UCSD-AML1 (cell line): Measurements from ENCODE around the gene WFDC12.

Experiments
- DNase-seq: peaks from one replicate; lab custom pipeline; 2025; ENCODE audit not compliant: unreplicated experiment; lab: John Stamatoyannopoulos, UW

Gene WFDC12

DNA sequence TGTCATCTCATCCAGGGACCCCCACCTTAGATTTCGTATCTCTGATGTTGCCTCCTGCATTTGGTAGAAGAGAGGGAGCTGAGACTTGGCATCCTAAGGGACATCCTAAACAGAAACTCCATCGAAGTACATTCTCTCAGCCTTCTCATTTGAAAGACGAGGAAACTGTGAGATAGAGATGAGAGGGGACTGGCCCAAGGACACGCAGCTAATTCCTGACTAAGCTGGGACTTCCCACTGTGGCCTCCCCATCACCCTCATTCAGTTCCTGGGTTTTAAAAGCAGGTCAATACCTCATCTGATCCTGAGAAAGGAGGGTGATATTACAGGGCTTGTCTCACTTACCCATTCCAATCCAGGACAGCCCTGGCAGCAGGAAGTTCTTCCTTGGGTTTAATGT is 8.4 kb downstream of the WFDC12 start:
- DNase-seq, result no peak

DNA sequence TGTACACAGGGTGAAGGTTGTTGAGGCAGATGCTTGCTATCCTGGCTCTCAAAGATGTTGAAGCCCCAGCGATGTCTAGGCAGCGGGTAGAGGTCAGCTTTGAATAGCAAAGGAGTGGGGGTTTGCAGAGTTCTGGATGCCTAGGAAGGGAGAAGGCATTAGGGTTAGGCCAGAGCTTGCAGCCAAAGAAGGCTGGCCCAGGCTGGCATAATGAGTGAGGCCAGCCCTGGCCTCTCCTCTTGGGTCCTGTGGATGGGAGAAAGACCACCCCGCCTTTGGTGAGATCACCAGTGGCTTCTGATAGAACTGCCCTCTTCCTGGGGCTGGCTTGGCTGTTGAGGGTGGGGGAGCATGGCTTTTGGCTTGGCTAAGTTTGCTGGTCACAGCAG is 8.9 kb downstream of the WFDC12 start:
- no peak for DNase-seq

DNA sequence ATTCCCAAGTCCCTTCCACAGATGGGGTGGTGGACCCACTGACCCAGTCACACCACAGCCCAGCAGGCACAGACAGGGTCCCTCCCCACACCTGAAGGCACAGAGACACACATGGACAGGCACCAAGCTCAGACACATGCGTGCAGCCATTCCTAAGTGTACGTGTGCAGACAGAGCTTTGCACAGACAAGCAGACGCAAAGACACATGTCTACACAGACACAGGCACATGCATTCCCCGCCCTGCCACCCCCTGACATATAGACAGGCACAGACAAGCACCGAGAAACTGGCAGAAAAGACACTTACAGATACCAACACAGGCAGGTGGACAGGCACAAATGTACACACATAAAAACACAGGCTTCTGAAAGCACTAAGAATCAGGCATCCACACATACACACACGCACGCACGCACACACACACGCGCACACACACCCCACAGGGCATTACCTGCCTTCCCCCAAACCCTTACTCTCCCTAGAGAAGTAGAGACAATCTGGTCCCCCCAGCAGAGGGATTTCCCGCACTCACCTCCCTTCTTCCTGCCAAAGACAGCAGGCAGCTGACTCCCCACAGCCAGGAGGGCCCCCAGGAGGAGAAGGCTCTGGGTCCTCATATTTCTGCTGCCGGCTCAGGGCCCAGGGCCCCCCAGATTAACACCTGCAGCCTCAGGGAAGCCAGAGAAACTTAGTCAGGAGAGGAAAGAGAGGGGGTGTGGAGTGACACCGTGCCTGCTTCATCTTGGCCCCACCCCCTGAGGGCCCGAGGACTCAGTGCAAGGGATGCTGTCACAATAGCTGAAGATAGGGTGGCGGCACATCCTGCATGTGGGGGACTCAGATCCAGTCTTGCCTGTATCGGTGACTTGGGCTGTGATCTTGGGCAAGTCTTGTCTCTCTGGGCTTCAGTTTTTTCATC is 9.5 kb downstream of the WFDC12 start, which contains the start of gene WFDC5:
Gene WFDC5, minus strand, starts transcription at position 710 of the 921 bp plus-strand sequence. Its CDS starts 91 bp downstream, at position 619.
- DNase-seq, result no peak

DNA sequence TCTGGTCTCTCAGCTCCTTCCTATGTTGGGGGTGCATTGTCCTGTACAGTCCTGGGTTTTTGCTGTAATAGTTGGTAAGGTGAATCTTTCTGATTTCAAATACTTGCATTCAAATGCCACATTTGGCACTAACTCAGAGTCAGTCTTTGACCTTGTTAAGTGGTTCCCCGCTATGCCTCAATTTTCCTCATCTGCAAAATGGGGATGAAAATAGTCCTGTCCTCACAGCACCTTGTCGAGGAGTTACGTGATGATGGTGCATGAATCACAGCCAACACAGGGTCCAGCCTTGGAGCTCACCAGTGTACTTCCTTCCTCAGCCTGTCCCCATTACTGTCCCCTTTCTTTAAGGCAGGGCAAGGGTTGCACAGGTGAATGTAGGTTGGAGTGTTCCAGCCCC is 10.4 kb downstream of the WFDC12 start:
- DNase-seq, result no peak

DNA sequence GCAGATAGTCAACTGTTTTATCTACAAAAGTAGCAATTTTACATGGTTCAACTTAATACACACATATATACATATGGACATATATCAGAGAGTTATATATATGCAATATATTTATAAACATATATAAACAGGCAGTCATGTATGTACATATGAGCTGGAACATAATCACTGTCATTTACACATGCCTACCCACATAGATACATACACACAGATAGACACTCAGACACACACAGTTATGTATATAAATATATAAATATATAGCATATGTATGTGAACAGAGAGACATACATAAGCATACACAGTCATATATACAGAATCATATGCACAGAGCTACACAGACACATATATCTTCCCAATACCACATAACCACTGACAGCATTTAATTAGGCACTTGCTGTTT is 11.5 kb downstream of the WFDC12 start:
- no peak for DNase-seq

DNA sequence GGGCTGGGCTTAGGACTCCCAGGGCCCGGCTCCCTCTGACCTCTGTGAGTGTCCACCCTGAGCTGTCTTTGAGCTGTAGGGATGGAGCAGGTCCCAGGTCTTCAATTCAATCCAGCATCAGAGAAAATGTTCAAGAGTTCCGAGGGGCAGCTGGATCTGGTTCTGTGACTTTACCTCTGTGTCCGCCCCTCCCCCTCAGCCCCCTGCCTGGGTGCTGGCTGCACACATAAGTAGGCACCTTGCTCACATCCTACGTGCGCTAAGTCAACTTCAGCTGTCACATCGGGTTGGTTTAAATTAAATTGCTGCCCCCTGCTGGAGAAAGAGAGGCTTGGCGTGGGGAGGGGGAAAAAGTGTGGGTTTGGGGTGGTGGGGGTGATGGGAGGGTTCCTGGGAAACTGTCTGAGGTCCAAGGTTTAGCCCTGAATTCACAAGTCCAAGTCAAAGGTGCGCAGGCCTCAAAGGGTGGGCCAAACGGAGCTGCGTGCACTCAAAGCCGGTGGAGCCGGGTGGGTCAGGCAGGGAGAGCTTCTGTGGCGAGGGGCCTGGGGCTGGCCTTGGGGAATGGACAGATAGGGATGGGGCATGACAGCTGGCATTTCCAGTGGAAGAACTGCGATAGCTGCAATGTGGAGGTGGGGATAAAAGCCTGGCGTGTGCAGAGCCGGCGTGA is 12.3 kb downstream of the WFDC12 start:
- DNase-seq, result no peak

DNA sequence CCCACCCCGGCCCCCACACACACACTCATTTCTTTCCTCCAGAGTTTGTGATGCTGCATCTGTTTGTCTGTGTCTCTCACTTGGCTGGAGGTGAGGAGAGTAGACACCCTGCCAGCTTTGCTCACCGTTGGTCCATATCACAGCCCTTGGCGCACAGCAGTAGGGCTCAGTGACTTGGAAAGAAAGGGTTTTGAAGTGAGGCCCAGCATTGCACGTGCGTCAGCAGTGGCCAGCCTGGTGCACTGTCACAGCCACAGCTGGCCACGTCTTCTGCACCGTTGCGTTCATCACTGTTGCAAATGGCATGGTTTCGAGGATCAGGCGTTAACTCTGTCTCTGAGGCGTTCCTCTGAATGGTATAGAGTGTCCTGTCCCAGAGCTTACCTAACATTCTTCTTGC is 13.0 kb downstream of the WFDC12 start:
- no peak for DNase-seq

DNA sequence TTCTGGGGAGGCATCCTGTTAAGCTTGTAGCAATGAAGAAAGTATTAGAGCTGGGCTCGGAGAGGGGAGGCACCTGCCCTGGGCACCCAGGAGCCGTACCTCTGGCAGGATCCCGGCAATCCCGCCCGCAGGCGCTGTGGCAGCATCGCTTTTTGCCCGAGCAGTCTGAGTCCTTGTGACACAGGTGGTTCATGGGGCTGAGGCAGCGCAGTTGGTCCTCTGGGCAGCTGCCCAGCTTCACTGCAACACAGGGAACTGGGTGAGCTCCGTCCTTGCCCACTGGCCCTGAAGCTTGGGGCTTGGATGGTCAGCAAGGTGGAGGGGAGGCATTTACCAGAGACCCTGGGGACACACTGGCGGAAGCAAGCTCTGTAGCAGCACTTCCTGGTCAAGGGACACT is 14.0 kb downstream of the WFDC12 start:
- DNase-seq, result no peak

DNA sequence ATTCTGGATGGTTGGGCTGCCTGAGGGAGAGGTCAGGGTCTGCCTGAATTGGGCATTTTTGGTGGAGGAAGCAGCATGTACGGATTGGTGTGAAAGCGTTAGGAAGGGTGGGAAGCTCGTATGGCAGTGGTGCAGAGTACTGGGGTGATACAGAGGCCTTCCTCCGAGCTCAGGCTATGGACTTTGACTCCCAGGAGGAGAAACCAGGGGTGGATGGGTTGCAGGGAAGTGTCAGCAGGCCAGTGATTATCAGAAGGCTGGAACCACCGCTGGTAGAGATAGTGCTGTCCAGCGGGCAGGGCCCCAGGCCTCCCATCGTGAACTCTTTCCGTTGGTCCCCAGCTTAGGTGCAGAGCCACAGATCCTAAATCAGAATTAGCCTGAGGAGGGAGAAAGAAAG is 14.6 kb downstream of the WFDC12 start:
- DNase-seq, result no peak

DNA sequence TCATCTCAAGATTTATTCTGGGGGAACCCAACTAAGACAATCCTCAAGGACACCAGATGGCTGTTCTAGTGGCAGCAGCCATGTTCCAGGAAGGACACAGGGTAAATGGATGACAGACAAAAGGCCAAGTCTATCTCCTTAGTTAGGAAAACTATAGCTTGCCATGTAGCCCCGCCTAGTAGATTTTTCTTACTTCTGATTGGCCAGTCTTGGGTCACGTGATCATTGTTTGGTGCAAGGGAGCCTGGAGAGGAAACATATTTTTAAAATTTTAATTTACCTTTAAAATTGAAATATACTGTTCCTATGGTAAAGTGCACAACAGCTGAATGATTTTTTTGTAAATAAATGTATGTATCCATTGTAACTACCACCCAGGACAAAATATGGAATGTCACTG is 18.9 kb downstream of the WFDC12 start:
- DNase-seq, result no peak

DNA sequence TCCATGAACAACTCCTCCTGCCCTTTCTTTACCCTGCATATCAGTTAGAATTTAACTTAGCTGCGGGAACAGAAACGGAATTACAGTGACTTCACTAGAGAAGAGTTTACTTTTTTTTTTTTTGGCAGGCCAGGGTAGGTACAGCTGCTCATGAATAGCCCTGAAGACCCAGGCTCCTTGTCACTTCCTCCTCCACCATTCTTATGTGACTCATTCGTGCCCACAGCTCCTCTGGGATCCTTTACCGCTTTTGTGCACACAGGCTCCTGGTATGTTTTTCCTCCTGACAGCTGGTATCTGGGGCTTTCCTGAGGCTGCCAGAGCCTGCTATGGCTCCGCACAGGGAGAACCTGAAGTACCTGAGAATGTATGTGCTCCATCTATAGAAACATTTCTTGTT is 19.5 kb downstream of the WFDC12 start:
- no peak for DNase-seq

DNA sequence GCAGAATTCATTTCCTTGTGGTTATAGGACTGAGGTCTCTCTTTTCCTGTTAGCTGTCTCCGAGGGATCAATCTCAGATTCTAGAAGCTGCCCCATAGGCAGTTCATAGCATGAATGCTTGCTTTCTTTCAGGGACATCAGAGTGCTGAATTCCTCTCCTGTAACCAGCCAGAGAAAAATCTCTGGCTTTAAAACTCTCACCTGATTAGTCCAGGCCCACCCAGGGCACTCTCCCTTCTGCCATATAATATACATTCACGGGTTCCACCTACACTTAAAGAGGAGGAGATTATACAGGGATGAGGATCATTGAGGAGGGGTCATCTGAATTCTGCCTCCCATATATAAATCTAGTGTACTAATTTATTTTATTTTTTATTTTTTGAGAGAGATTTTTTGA is 21.2 kb downstream of the WFDC12 start:
- no peak for DNase-seq

DNA sequence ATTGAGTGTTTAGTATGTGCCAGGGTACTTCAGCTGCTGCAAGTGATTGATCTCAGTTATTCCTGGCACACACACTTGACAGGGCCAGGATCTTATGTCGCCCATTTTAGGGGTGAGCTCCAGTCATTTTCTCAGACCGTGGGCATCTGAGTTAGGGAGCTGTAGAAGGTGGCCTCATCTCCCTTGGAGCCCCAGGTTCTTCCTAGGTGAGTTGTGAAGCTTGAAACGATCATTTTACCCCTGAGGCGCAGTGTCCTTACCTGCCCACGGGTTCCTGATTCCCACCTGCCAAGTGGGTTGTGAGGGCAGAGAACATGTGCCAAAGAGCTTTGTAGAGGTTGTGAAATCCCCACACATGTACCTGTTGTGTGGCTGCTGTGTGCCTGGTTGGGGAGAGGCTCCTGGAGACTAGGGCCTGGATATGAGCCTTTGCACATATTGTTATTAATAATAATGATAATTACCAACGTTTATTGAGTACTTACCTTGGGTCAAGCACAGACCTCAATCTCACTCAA is 22.9 kb downstream of the WFDC12 start:
- no peak for DNase-seq

DNA sequence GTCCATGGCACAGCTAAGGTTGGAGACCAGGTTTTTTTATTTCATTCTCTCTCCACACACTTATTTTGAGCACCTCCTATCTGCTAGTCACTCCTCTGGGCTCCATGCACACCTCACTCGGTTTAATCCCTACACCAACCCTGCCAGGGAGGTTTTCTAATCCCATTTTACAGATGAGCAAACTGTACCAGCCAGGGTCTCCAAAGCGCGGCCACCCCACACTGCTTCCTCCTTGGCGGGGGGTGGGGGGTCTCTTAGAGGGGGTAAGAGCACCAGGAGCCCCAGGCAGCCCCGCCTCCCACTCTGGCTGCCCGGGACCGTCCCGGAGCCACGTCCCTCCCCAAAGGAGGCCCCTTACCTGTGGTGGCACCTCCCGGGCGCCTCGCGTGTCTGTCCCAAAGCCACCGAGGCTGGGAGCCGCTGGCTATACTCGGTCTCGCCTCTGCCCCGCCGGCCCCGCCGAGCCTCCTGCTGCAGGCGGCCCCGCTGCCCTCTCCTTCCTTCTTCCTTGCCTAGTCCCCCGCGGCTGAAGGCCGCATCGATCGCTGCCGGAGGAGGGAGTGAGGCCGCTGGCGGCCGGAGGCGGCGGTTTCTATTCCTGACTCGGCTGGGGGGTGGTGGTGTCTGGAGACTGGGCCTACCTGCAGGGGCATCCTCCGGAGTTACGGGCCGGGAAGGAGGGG is 23.6 kb downstream of the WFDC12 start, which contains the start of gene KCNS1:
Gene KCNS1, minus strand, starts transcription at position 565 of the 683 bp plus-strand sequence. CDS start 1,891 bp downstream, outside the sequence.
- peak; percentile 59 for DNase-seq

DNA sequence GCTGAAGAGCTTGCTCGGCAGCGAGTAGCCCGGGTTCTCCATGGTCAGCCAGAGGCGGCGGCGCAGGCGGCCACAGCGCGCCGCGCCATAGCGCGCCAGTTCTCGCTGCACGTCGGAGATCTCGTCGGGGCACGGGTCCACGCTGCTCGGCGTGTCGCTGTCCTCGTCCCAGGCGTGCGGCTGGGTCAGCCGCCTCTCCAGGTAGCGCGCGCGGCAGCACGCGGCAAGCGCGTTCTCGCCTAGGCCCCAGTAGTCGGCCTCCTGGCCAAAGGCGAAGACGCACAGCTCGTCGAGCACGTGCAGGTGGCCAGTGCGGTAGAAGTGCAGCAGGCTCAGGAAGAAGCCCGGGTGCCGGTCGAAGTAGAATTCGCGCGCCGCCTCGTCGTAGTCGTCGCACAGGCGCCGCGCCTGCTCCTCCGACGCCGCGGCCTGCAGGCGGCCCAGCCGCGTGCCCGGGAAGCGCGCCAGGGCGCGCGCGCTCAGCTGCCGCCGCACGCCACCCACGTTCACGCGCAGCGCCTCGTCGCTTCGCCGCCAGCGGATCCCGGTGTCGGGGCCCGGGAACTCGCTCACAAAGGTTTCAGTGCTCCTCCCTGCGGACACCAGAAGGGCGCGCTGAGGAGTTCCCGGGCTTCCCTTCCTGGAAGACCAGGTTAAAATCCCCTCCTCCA is 26.0 kb downstream of the WFDC12 start:
- DNase-seq, result no peak

DNA sequence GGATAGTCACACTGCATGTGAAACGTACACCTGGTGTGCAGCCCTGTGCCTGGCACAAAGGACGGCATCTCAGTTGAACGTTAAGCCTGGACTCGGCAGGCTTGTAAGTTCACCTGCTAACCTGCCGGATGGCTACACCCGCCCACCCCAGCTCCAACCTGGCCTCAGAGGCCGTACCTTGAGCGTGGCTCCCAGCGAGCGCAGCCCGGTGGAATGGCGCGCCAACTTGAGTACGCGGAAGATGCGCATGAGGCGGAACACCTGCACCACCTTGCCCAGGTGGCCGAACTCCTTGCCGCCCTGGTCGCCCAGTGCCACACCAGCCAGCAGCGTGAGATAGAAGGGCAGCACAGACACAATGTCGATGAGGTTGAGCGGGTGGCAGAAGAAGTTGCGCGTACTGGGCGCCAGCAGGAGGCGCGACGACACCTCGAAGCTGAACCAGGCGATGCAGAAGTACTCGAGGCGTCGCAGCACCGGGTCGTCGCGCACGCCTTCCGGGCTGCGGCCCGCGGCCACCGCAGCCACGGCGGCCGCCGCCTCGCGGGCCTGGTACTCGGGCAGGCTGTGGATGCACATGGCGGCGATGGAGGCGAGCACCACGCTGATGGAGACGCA is 26.7 kb downstream of the WFDC12 start:
- no peak for DNase-seq

DNA sequence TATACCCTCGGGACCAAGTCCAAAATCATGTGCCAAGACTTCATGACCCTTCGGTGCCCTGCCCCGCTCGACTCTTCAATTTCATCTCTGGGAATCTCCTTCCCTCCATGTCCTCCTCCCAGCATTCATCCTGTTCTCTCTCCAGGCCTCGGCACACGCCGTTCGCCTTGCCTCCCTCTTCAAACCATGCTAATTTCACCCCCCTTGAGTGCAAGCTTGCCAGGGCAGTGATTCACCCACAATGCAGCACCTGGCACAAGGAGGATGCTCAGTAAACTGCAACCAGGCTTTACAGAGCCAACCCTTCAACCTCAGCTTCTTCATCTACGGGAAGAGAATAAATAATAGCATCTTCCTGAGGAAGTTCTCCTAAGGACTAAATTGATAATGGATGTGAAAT is 27.5 kb downstream of the WFDC12 start:
- no peak for DNase-seq

DNA sequence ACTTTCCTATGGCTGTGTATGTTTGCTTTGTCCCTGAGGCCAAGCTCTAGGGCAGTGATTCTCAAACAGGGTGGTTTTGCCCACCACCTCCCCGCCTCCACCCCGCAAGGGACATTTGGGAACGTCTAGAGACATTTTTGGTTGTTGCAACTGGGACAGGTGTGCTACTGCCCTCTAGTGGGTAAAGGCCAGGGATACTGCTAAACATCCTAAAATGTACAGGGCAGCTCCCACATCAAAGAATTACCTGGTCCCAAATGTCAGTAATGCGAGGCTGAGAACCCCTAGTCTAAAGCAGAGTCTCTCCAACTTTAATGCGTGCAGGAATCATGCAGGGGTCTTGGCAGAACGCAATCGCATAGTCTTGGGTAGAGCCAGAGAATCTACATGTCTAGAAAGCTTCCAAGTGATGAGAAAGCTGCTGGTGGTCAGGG is 28.4 kb downstream of the WFDC12 start:
- peak; percentile 32 for DNase-seq

DNA sequence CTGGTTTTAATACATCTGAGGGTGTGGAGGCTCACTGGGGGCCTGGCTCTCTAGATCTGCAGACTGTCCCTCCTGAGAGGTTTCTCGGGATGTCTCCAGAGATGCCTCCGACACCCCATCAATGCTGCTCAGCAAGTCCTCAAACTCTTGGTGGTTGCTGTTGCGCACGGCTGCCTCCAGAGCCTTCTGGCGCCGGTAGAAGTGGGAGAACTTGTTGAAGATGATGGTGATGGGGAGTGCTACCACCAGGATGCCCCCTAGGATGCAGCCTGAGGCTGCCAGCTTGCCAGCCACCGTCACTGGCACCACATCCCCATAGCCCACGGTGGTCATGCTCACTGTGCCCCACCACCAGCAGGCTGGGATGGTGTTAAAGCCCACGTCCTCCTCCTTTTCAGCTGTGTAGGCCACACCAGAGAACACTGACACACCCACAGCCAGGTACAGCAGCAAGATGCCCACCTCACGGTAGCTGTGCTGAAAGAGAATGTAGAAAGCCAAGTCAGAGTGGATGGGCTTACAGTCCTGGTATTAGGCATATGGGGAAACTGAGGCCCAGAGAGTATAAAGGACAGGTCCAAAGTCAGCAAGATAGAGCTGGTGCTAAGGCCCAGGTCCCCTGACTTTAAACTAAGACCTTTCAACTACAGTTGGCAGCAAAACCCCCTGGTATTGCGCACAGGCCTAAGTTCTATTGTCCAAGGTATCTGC is 29.2 kb downstream of the WFDC12 start:
- DNase-seq, result no peak

DNA sequence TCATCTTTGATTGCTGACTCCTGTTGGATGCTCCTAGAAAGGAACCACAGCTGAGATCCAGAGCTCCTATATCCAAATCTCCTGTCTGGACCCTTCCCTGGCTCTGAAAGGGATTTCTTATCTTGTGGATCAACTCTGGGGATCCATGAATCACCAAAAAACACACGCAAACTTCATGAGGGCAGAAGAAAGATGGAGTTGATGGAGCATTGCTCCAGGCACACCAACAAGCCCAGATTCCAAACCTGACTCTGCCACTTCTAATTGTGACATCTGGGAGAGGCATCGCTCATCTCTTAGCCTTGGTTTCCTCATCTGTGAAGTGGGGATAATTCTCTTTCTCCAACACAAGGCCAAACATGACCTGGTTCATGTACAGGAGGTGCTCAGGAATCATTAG is 30.1 kb downstream of the WFDC12 start:
- no peak for DNase-seq
